NK-92 treated with Interleukin-12 subunit alpha and Interleukin-12 subunit beta, amount 100 ng/mL, for 24 hours (cell line): ENCODE data around the gene C21orf58.

Experiments used
- DNase-seq: peaks from one replicate; lab custom pipeline; 2025; lab: John Stamatoyannopoulos, UW

The C21orf58 gene

GRCh38 chr21:46352913-46353312 lies 29.2 kb upstream of the C21orf58 start:
- DNase-seq, result no peak

GRCh38 chr21:46352164-46352515 lies 28.5 kb upstream of the C21orf58 start:
- no peak for DNase-seq

GRCh38 chr21:46351476-46352163 lies 27.9 kb upstream of the C21orf58 start:
- no peak for DNase-seq

- no peak for DNase-seq
Observed at GRCh38 chr21:46350981-46351380, 27.3 kb upstream of the C21orf58 start.

- no peak for DNase-seq
Observed at GRCh38 chr21:46350571-46350970, 26.9 kb upstream of the C21orf58 start.

GRCh38 chr21:46349134-46349760 lies 25.6 kb upstream of the C21orf58 start:
- no peak for DNase-seq

GRCh38 chr21:46347791-46348381 lies 24.2 kb upstream of the C21orf58 start:
- DNase-seq, result no peak

- DNase-seq, result no peak
Observed at GRCh38 chr21:46347203-46347550, 23.5 kb upstream of the C21orf58 start.

- DNase-seq, result no peak
Observed at GRCh38 chr21:46346296-46347202, 22.9 kb upstream of the C21orf58 start.

- no peak for DNase-seq
Observed at GRCh38 chr21:46345861-46346260, 22.2 kb upstream of the C21orf58 start.

- no peak for DNase-seq
Observed at GRCh38 chr21:46344219-46344915, 20.7 kb upstream of the C21orf58 start.

GRCh38 chr21:46340998-46341397 lies 17.3 kb upstream of the C21orf58 start:
- no peak for DNase-seq

GRCh38 chr21:46336603-46337002 lies 12.9 kb upstream of the C21orf58 start:
- no peak for DNase-seq

- no peak for DNase-seq
Observed at GRCh38 chr21:46334351-46335140, 10.9 kb upstream of the C21orf58 start.

GRCh38 chr21:46329796-46330195 lies 6.1 kb upstream of the C21orf58 start:
- no peak for DNase-seq

- DNase-seq, result no peak
Observed at GRCh38 chr21:46328151-46328550, 4.5 kb upstream of the C21orf58 start.

- DNase-seq, result no peak
Observed at GRCh38 chr21:46327711-46328110, 4.0 kb upstream of the C21orf58 start.

- DNase-seq, result no peak
Observed at GRCh38 chr21:46326110-46326703, 2.5 kb upstream of the C21orf58 start.

- DNase-seq, result peak; percentile 11
Observed at GRCh38 chr21:46325073-46325912, 1.6 kb upstream of the C21orf58 start.
